HG02759 (cell line): ENCODE measurements around the gene BRIP1.
"Not testable (repeated sequence)": the region's sequence is repeated elsewhere in the genome, so short reads cannot be mapped to it uniquely, and the experiment has no call there.

Experiments used
- ATAC-seq: cut with Tn5 transposase; IDR thresholded peaks from one replicate; pipeline ENCODE4 v1.9.1; 2021; ENCODE audit warnings: mild to moderate bottlenecking, moderate library complexity; ENCODE audit not compliant: unreplicated experiment

The BRIP1 gene

GRCh38 chr17:61670691-61671090, 192.6 kb downstream of the BRIP1 start:
- no peak for ATAC-seq

DNA sequence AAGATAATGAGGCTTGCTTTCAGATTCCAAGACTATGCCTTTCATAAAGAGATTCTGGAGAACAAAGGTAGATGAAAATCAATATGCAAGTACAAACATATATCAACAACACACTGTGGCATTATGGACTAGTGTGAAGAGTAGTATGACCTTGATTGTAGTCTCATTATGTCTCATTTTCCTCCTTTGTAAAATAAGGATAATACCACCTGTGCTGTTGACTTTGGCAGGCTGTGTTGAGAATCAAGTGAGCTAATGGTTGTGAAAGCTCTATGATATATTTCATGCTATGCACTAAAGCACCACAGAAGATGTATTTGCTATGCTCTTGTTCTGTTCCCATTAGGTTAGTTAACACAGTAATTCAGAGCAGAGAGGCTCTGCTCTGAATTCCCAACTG, 193.8 kb downstream of the BRIP1 start:
- ATAC-seq, result no peak

GRCh38 chr17:61668486-61668885, 194.8 kb downstream of the BRIP1 start:
- no peak for ATAC-seq

GRCh38 chr17:61666406-61667088, 196.8 kb downstream of the BRIP1 start:
- not testable (repeated sequence) for ATAC-seq

DNA sequence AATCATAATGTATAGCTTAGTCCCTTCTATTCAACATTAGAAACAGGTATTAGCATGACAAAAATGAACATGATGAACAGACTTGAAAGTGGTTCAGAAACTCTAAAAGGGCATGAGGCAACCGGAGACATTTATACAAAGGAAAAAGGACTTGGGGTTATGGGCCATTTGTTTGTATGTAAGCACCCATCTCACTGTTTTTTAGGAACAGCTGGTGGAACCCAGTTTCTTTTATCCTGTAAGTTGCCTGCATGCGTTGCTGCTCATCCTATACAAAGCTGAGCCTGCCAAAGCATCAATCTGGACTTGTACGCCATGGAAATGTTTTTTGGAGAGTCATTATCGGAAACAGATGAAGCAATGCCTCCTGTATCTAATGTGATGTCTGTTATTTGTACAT, 200.0 kb downstream of the BRIP1 start:
- ATAC-seq, result no peak

DNA sequence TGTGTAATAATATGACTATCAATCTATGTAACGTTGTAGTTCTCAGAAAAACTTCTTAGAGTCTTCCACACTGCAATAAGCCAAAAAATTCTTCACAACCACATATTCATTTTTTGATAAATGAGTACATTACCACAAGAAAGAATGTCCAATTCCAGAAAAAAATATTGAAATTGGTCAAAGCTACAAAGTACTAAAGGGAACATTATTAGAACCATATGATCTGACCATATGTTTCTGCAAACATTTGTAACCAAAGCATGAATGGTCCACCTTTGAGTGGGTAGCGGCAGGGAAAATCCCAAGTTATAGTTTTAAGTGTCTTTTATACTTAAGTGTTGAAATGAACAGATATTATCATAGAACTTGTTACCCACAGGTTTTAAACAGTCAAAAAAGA, 200.6 kb downstream of the BRIP1 start:
- ATAC-seq, result no peak

- ATAC-seq, result no peak
These were observed 201.1 kb downstream of the BRIP1 start for GRCh38 chr17:61662186-61662585.

DNA sequence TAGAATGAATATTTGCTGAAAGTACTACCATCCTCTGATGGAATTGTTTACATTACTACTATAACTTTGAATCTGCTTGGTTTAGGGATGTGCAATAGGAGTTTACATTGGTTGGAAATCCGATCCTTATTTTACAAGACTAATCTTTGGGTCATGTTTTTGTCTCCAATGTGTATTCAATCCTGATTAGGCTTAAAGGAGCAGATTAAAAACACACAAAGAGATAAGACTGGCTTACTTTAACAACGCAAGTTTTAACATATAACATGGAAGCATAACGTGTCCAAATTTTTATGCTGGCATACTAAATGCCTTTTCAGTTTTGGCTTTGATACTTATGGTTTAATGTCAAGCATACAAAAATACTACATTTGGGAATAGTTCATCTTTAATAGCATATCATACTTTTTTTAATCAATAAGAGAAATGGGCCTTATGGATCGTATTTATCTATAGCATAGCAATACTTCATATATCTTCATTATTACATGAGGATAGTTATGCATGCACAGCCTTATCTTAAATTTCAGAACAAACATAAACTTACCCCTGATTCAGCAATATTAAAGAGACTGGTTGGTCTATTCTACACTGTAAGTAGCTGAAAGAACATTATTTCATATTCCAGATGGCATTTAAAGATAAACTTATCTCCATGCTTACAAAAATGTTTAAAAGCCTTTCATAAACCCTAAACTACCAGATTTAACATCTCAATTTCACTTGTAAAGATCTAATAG, 202.4 kb downstream of the BRIP1 start:
- ATAC-seq, result no peak

- no peak for ATAC-seq
These were observed 203.9 kb downstream of the BRIP1 start for GRCh38 chr17:61659437-61659836.

DNA sequence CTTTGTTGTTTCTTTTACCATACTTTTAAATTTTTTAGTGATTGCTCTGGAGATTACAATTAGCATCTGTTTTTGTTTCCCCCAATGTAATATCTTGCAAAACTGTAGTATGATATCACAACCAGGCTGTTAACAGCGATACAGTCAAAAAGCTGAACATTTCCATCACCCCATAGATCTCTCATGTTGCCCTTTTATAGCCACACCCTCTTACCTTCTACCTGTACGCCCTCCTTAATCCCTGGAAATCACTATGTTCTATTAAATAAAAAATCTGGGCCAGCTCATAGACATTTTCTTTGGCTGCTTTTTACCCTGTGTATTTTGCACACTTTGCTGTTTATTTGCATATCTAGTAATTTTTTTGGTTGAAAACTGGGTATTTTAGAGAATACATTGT, 205.1 kb downstream of the BRIP1 start:
- no peak for ATAC-seq

DNA sequence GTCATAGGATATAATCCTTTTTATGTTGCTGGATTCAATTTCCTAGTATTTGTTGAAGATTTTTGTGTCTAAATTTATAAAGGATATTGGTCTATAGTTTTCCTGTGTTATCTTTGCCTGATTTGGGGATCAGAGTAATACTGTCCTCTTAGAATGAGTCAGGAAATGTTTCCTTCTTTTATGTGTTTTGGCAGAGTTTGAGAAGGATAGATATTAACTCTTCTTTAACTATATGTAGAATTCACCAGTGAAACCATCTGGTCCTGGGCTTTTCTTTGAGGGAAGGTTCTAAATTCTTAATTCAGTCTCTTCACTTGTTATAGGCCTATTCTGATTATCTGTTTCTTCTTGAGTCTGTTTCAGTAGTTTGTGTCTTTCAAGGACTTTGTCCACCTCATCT, 206.0 kb downstream of the BRIP1 start:
- ATAC-seq, result no peak

- no peak for ATAC-seq
These were observed 206.6 kb downstream of the BRIP1 start for GRCh38 chr17:61656721-61657217.

- ATAC-seq, result no peak
These were observed 212.6 kb downstream of the BRIP1 start for GRCh38 chr17:61650749-61651148.

DNA sequence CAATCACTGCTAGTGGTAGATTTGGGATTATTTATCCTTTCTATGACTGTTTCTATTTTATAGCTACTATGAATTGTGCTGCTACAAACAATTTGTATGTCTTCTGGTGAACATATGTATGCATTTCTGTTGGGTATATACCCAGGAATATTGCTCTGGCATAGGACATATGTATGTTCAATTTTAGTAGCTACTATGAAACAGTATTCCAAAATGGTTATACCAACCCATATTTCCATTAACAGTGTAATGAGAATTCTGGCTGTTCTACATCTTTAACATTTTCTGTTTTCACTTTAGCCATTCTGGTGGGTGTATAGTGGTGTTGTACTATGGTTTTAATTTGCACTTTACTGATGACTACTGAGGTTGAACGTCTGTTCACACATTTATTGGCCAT, 214.7 kb downstream of the BRIP1 start:
- ATAC-seq, result no peak

DNA sequence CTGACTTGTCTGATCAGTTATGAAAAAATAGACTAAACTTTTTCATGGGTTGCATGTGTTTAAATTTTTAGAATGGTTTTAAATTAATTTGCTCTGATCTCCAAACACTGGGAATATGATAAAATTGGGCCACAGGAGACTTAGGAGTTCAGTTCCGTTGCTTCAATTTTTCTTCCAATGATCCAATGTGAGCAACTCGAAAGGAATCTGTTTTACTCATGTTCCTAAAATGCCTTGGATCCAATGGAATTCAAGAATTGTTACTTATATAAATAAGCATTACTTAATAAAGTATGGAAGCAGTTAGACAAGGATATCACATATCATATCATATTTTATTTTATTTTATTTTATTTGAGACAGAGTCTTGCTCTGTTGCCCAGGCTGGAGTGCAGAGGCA, 216.3 kb downstream of the BRIP1 start:
- ATAC-seq, result no peak

- no peak for ATAC-seq
These were observed 216.8 kb downstream of the BRIP1 start for GRCh38 chr17:61646482-61646881.

DNA sequence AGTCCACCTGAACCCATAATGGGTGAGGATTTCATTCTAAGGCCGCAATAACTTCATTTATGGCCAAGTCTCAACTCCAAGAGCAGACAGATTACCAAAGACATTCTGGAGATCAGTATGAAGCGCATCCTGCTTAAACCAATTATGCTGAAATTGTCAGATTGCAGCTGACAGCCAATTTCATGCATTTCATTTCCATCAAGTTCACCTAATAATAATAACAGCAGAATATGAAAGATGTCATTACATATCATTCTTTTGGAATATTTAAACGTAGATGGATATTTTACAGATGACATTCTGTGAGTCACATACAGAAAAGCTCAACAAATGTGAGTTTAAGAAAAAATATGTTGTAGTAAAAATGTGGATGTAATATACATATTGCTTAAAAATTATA, 217.4 kb downstream of the BRIP1 start:
- no peak for ATAC-seq

- ATAC-seq, result no peak
These were observed 218.2 kb downstream of the BRIP1 start for GRCh38 chr17:61644800-61645774.

DNA sequence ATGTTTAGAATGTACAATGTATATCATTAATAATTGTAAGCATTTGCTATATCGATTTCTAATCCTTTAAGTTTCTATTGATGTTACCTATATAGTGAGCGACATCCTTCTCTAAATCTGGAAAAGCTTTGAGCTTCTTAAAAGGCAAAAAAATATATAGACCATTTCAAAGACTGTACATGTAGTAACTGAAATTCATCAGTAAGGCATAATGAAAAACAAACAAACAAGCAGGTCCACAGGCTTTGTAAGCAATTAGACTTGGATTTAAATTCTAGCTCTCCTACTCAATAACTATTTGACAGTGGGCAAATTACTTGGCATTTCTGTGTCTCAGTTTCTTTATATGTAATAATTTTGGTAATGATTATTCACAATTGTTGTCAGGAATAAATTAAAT, 220.6 kb downstream of the BRIP1 start:
- ATAC-seq, result no peak

DNA sequence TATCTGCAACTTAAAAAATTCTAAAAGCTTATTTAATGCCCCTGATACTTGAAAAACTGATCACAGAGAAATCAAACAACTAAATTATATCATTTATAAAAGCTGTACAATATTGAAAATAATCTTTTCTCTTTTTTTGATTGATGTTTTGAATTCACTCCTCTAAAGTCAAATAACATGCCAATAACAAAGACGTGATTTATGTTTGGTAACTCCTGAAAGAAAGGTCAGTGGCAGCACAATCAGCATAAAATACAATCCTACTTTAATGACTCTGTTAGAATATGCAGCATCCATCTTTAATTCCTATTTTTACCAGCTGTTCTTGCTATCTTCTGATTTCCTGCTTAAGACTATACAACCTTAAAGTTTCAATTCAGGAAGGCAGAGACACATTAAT, 221.6 kb downstream of the BRIP1 start:
- no peak for ATAC-seq

DNA sequence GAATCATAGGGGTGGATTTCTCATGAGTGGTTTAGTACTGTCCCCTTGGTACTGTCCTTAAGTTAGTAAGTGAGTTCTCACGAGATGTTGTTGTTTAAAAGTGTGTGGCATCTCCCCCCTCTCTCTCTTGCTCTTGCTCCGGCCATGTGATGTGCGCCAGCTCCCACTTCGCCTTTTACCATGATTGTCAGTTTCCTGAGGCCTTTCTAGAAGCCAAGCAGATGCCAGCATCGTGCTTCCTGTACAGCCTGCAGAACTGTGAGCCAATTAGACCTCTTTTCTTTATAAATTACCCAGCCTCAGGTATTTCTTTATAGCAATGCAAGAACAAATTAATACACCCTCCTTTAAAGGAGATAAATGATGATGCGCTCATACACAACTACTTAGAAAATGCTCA, 222.2 kb downstream of the BRIP1 start:
- ATAC-seq, result no peak
